ENCODE measurements around the gene SLC4A4.

SLC4A4 gene

GRCh38 chr4:71497078-71497477 is 158.3 kb downstream of the SLC4A4 start:
- TF ChIP-seq ZBTB7A (IDR thresholded peaks at IDR 0.05; ENCODE audit: low read depth) (no peak), CREB1 (IDR thresholded peaks at IDR 0.05; ENCODE audit: low read depth) (no peak), EGR1 (IDR thresholded peaks at IDR 0.05) (no peak), YY1 (IDR thresholded peaks at IDR 0.05; ENCODE audit: low read depth) (no peak), USF1 (IDR thresholded peaks at IDR 0.05) (no peak), CEBPB (IDR thresholded peaks at IDR 0.05) (no peak), TEAD4 (IDR thresholded peaks at IDR 0.05) (no peak), REST (IDR thresholded peaks at IDR 0.05; ENCODE audit: low read depth) (no peak), NFIC (IDR thresholded peaks at IDR 0.05) (no peak), RAD21 (IDR thresholded peaks at IDR 0.05; ENCODE audit: low read depth) (no peak), MAX (IDR thresholded peaks at IDR 0.05) (no peak), TCF12 (IDR thresholded peaks at IDR 0.05; ENCODE audit: low read depth) (no peak), TAF1 (IDR thresholded peaks at IDR 0.05; ENCODE audit: low read depth) (no peak), EP300 (IDR thresholded peaks at IDR 0.05; ENCODE audit: borderline replicate concordance) (no peak)

GRCh38 chr4:71498002-71498401 is 159.2 kb downstream of the SLC4A4 start:
- TF ChIP-seq TCF12 (IDR thresholded peaks at IDR 0.05; ENCODE audit: low read depth) = no peak
- TF ChIP-seq EGR1 (IDR thresholded peaks at IDR 0.05) = no peak
- no peak for TF ChIP-seq EP300 (IDR thresholded peaks at IDR 0.05; ENCODE audit: borderline replicate concordance)
- TF ChIP-seq CEBPB (IDR thresholded peaks at IDR 0.05) = no peak
- no peak for TF ChIP-seq YY1 (IDR thresholded peaks at IDR 0.05; ENCODE audit: low read depth)
- TF ChIP-seq TAF1 (IDR thresholded peaks at IDR 0.05; ENCODE audit: low read depth) = no peak
- no peak for TF ChIP-seq MAX (IDR thresholded peaks at IDR 0.05)
- TF ChIP-seq RAD21 (IDR thresholded peaks at IDR 0.05; ENCODE audit: low read depth) = no peak
- no peak for TF ChIP-seq TEAD4 (IDR thresholded peaks at IDR 0.05)

- no peak for TF ChIP-seq EGR1 (IDR thresholded peaks at IDR 0.05)
- no peak for TF ChIP-seq USF1 (IDR thresholded peaks at IDR 0.05)
- no peak for TF ChIP-seq CEBPB (IDR thresholded peaks at IDR 0.05)
- TF ChIP-seq YY1 (IDR thresholded peaks at IDR 0.05; ENCODE audit: low read depth) = no peak
- TF ChIP-seq ZBTB7A (IDR thresholded peaks at IDR 0.05; ENCODE audit: low read depth) = no peak
- TF ChIP-seq FOXM1 (IDR thresholded peaks at IDR 0.05; ENCODE audit: borderline replicate concordance, low read depth) = no peak
- TF ChIP-seq MAX (IDR thresholded peaks at IDR 0.05) = no peak
- no peak for TF ChIP-seq TAF1 (IDR thresholded peaks at IDR 0.05; ENCODE audit: low read depth)
- no peak for TF ChIP-seq EP300 (IDR thresholded peaks at IDR 0.05; ENCODE audit: borderline replicate concordance)
- no peak for TF ChIP-seq TCF12 (IDR thresholded peaks at IDR 0.05; ENCODE audit: low read depth)
- TF ChIP-seq TEAD4 (IDR thresholded peaks at IDR 0.05) = no peak
- no peak for TF ChIP-seq CREB1 (IDR thresholded peaks at IDR 0.05; ENCODE audit: low read depth)
- no peak for TF ChIP-seq NFIC (IDR thresholded peaks at IDR 0.05)
- no peak for TF ChIP-seq RAD21 (IDR thresholded peaks at IDR 0.05; ENCODE audit: low read depth)
- TF ChIP-seq REST (IDR thresholded peaks at IDR 0.05; ENCODE audit: low read depth) = no peak
Observed at GRCh38 chr4:71498625-71499024, 159.8 kb downstream of the SLC4A4 start.

GRCh38 chr4:71501992-71502391 is 163.2 kb downstream of the SLC4A4 start:
- TF ChIP-seq TCF12 (IDR thresholded peaks at IDR 0.05; ENCODE audit: low read depth) = no peak
- no peak for TF ChIP-seq ZBTB7A (IDR thresholded peaks at IDR 0.05; ENCODE audit: low read depth)
- no peak for TF ChIP-seq TEAD4 (IDR thresholded peaks at IDR 0.05)
- TF ChIP-seq RAD21 (IDR thresholded peaks at IDR 0.05; ENCODE audit: low read depth) = no peak
- TF ChIP-seq REST (IDR thresholded peaks at IDR 0.05; ENCODE audit: low read depth) = no peak
- no peak for TF ChIP-seq EGR1 (IDR thresholded peaks at IDR 0.05)
- TF ChIP-seq NFIC (IDR thresholded peaks at IDR 0.05) = no peak
- TF ChIP-seq TAF1 (IDR thresholded peaks at IDR 0.05; ENCODE audit: low read depth) = no peak
- no peak for TF ChIP-seq CEBPB (IDR thresholded peaks at IDR 0.05)
- TF ChIP-seq MAX (IDR thresholded peaks at IDR 0.05) = no peak
- TF ChIP-seq CREB1 (IDR thresholded peaks at IDR 0.05; ENCODE audit: low read depth) = no peak
- TF ChIP-seq FOXM1 (IDR thresholded peaks at IDR 0.05; ENCODE audit: borderline replicate concordance, low read depth) = no peak
- TF ChIP-seq YY1 (IDR thresholded peaks at IDR 0.05; ENCODE audit: low read depth) = no peak
- TF ChIP-seq EP300 (IDR thresholded peaks at IDR 0.05; ENCODE audit: borderline replicate concordance) = no peak
- TF ChIP-seq USF1 (IDR thresholded peaks at IDR 0.05) = no peak
